MCF 10A (cell line): ENCODE measurements around the gene RAI1. TPM values are rescaled to one million over a fixed set of nuclear protein-coding genes. Genes with fewer than 3 reads are reported as not detected.

Experiments used
- BruUV-seq: library from RNA; stranded (reverse); fragments of 400-500 nt; replicated peaks from 2 replicates; lab custom pipeline; 2021; lab: Mats Ljungman, UMichigan
- CTCF ChIA-PET: fragments of 300-600 bp; sonication (Branson Sonifier 250); formaldehyde crosslinking; extraction: SDS; loops from one replicate; lab custom pipeline; 2021; ENCODE audit warnings: antibody characterized with exemption, inconsistent platforms; lab: Yijun Ruan, JAX
- POLR2A ChIA-PET: fragments of 300-600, 350-650 bp; sonication (Branson Sonifier 250); formaldehyde crosslinking; extraction: SDS; loops from one replicate; lab custom pipeline; 2020; ENCODE audit warnings: antibody characterized with exemption, inconsistent platforms; lab: Yijun Ruan, JAX
- DNase-seq: peaks from one replicate; pipeline ENCODE4 v3.0.0-alpha.2; 2018; ENCODE audit not compliant: unreplicated experiment
- H3K27ac Mint-ChIP-seq: one replicate; pipeline ENCODE4 v1.8.0; 2022; ENCODE audit warnings: mild to moderate bottlenecking, low read depth, mixed read lengths; ENCODE audit not compliant: unreplicated experiment
- H3K27me3 Mint-ChIP-seq: one replicate; pipeline ENCODE4 v1.8.0; 2022; ENCODE audit warnings: mixed read lengths; ENCODE audit not compliant: insufficient read depth, unreplicated experiment
- H3K36me3 Mint-ChIP-seq: one replicate; pipeline ENCODE4 v1.8.0; 2022; ENCODE audit warnings: mild to moderate bottlenecking, moderate library complexity, mixed read lengths; ENCODE audit not compliant: insufficient read depth, unreplicated experiment
- H3K4me1 Mint-ChIP-seq: one replicate; pipeline ENCODE4 v1.8.0; 2022; ENCODE audit warnings: mixed read lengths; ENCODE audit not compliant: insufficient read depth, unreplicated experiment
- H3K4me3 Mint-ChIP-seq: one replicate; pipeline ENCODE4 v1.8.0; 2022; ENCODE audit warnings: mild to moderate bottlenecking, moderate library complexity, mixed read lengths; ENCODE audit not compliant: unreplicated experiment
- H3K9me3 Mint-ChIP-seq: one replicate; pipeline ENCODE4 v1.8.0; 2022; ENCODE audit warnings: mixed read lengths; ENCODE audit not compliant: unreplicated experiment
- intact Hi-C: fragments of 100-400 bp; cut with micrococcal nuclease; formaldehyde crosslinking; loops from 2 replicates; pipeline ENCODE4 v1.14.1; 2022
- total RNA-seq: library from RNA; stranded (reverse); gene quantifications from 2 replicates; pipeline ENCODE4 v1.2.3, GENCODE V29; 2022
- TF ChIP-seq, protein P1 (sequence below): fragments of 200-600 bp; IDR thresholded peaks from one replicate; pipeline ENCODE4 v1.8.0; 2022; ENCODE audit warnings: antibody characterized with exemption, mild to moderate bottlenecking; ENCODE audit not compliant: unreplicated experiment

RAI1 gene
- total RNA-seq, 1 experiment from 2014 or later, result 30.4 TPM

DNA sequence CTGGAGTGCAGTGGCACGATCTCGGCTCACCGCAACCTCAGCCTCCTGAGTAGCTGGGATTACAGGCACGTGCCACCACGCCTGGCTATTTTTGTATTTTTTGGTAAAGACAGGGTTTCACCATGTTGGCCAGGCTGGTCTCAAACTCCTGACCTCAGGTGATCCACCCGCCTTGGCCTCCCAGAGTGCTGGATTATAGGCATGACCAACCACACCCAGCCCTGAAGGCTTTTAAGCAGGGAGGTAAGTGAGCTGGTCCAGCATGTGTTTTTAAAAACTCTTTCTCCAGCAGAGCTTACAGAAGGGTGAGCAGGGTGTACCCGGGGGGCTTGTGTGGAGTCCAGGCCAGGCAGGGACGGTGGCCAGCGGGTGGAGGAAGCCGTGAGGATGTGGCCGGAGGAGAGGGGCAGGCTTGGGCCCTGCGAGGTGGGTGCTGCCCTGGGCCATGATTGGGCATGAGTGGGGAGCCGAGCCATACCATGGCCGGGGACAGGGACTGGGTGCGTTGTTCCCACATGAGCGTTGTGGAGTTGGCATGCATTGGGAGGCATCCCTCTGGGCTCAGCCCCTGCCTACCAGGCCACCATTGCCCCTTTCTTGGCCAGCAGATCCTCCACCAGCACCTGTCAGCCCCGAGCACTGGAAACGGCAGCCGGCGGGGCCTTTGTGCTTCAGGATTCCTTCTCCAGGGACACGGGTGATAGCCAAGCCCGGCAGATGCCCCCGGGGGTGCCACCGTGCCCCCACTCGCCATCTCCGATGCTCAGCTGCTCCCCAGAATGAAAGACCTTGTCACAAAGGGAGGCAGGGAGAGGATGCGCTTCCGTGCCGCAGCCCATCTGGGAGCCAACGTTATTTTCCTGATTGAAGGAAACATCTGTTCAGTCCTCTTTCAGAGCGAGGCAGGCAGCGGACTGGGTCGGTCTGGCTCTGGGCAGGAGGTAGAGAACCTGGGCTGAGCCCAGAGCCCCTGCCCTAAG is 64.5 kb downstream of the RAI1 start:
- intact Hi-C loops, result no loop called here
- no TSS peak for BruUV-seq
- CTCF ChIA-PET, result interaction anchor here (0.6 to 2.0 kb wide), 2 partner anchors 17 to 29 kb away, joined by 3 to 5 read pairs; no protein-coding TSS in a partner anchor

DNA sequence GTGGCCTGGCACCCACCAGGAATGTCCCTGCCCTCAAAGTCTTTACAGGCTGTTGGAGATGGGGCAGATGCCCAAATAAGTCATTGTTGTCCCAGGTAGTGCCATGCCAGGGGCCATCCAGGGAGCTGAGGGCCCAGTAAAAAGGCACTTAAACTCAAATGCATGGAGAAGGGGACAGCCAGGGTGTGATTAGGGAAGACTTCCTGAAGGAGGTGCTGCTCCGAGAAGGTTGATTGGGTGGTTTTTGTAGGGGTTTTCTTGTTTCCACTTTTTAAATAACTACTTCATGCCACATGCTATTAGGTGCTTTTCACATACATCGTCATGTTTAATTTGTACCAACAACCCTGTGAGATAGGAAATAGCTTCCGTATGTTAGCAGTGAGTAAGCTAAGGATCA is 66.9 kb downstream of the RAI1 start:
- TF ChIP-seq, protein P1, sequence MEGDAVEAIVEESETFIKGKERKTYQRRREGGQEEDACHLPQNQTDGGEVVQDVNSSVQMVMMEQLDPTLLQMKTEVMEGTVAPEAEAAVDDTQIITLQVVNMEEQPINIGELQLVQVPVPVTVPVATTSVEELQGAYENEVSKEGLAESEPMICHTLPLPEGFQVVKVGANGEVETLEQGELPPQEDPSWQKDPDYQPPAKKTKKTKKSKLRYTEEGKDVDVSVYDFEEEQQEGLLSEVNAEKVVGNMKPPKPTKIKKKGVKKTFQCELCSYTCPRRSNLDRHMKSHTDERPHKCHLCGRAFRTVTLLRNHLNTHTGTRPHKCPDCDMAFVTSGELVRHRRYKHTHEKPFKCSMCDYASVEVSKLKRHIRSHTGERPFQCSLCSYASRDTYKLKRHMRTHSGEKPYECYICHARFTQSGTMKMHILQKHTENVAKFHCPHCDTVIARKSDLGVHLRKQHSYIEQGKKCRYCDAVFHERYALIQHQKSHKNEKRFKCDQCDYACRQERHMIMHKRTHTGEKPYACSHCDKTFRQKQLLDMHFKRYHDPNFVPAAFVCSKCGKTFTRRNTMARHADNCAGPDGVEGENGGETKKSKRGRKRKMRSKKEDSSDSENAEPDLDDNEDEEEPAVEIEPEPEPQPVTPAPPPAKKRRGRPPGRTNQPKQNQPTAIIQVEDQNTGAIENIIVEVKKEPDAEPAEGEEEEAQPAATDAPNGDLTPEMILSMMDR, result no peak
- Mint-ChIP-seq H3K9me3 (no peaks in the 10 kb centered on the region), H3K4me1 (peaks cover 26% of the 10 kb centered on the region), H3K36me3 (peaks cover 13% of the 10 kb centered on the region), H3K27me3 (no peaks in the 10 kb centered on the region), H3K4me3 (no peak overlapping the region), H3K27ac (peak overlapping the region; percentile 17)
- intact Hi-C loops, result no loop called here
- no TSS peak for BruUV-seq
- POLR2A ChIA-PET, result interaction anchor here (0.7 to 1.2 kb wide), 2 partner anchors 54 to 512 kb away, joined by 3 to 4 read pairs; no protein-coding TSS in a partner anchor
- CTCF ChIA-PET, result interaction anchor here (0.7 to 1.2 kb wide), 3 partner anchors 16 to 26 kb away, joined by 3 to 4 read pairs (median 4); no protein-coding TSS in a partner anchor
- no peak for DNase-seq

More for the DNA sequence above, 64.5 kb downstream of the RAI1 start:
- no peak overlapping the region for H3K4me3 Mint-ChIP-seq
- POLR2A ChIA-PET, result interaction anchor here (0.8 kb wide), 1 partner anchor 19 kb away, joined by 4 read pairs; no protein-coding TSS in a partner anchor
- peaks cover 6% of the 10 kb centered on the region for H3K36me3 Mint-ChIP-seq
- peaks cover 32% of the 10 kb centered on the region for H3K4me1 Mint-ChIP-seq
- H3K27me3 Mint-ChIP-seq, result no peaks in the 10 kb centered on the region
- peak overlapping the region; percentile 16 for H3K27ac Mint-ChIP-seq
- no peaks in the 10 kb centered on the region for H3K9me3 Mint-ChIP-seq
- TF ChIP-seq, protein P1, result no peak
- DNase-seq, result no peak

DNA sequence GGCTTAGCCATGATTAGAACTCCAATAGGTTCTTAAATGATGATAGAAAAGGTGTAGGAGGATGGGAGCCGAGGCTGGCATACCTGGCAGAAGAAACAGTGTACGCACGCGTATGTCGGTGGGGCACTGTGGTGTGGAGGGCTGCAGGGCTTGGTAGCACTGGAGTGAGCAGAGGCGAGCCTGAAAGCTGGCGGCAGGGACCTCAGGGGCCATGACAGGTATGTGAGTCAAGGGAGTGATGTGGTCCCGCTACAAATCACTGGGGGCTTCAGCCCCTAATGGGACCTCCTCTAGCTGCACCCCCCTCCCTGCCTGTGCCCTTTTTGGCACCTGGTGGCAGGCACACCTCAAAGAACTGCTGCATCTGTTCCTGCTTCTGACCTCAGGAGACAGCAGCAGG is 67.3 kb downstream of the RAI1 start:
- no TSS peak for BruUV-seq
- CTCF ChIA-PET, result interaction anchor here (0.7 to 1.0 kb wide), 2 partner anchors 17 to 26 kb away, joined by 4 read pairs; no protein-coding TSS in a partner anchor
- no peak for DNase-seq

More for the DNA sequence above, 67.3 kb downstream of the RAI1 start:
- H3K27ac Mint-ChIP-seq, result peak overlapping the region; percentile 17
- peaks cover 13% of the 10 kb centered on the region for H3K36me3 Mint-ChIP-seq
- POLR2A ChIA-PET, result interaction anchor here (0.7 to 1.2 kb wide), 3 partner anchors 16 to 511 kb away, joined by 3 to 4 read pairs (median 3); no protein-coding TSS in a partner anchor
- intact Hi-C loops, result no loop called here
- peaks cover 26% of the 10 kb centered on the region for H3K4me1 Mint-ChIP-seq
- TF ChIP-seq, protein P1, result no peak
- H3K27me3 Mint-ChIP-seq, result no peaks in the 10 kb centered on the region
- H3K9me3 Mint-ChIP-seq, result no peaks in the 10 kb centered on the region
- no peak overlapping the region for H3K4me3 Mint-ChIP-seq
